ENCODE measurements around the gene GIMAP6.
"Not testable (repeated sequence)": the region's sequence is repeated elsewhere in the genome, so short reads cannot be mapped to it uniquely, and the experiment has no call there.

Gene GIMAP6

DNA sequence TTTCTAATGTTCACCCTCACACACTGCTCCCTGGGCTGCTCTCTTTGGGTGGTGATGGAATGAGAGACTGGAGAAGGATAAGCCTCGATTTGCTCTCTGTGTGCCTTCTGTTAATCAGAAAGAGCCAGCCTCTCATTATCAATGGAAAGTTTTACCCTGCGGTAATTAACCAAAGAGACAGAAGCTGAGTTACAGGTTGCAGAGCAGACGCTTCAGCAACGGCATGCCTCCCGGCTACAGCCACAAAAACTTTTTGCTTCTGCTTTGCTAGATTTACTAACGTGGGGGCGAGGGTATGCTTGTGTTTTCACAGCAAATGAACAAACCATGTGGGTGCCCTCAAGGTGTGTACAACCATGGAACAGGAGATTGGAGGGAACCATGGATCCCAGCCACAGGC, 47.0 kb downstream of the GIMAP6 start:
- no peak for DNase-seq (ENCODE audit: low spot score)

DNA sequence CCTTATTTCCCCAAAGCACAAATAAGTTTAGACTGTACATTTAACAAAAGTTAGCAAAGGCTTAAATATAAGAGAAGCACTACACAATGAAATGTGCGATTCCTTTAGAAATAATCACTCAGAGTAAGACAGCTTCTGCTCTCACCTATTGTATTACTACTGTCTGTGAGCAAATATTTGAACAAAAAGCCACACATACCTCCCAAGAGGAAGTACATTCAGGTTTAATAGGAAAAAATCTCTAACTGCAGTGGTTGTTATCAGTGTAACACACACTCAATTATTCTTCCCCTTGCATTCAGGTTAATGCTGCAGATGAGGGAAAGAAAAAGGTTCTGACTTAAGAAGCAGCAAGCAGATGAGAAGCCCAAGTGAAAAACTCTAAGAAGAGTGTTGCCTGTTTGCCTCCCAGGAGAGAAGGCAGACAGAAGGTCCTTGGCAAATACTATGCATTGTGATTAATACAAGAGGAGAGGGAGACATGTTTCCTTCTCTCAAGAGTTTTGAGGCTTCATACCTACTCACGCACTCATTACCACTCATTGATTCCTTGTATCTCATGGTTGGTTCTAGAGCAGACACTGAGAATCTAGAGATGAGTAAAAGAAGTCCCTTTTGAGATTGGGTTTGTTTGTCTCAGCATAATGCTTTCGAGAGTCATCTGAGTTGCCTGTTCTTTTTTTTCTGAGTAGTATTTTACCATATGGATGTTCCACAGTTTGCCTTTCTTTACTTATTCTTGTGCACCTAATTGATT, 51.4 kb downstream of the GIMAP6 start:
- DNase-seq (ENCODE audit: low spot score): no peak

DNA sequence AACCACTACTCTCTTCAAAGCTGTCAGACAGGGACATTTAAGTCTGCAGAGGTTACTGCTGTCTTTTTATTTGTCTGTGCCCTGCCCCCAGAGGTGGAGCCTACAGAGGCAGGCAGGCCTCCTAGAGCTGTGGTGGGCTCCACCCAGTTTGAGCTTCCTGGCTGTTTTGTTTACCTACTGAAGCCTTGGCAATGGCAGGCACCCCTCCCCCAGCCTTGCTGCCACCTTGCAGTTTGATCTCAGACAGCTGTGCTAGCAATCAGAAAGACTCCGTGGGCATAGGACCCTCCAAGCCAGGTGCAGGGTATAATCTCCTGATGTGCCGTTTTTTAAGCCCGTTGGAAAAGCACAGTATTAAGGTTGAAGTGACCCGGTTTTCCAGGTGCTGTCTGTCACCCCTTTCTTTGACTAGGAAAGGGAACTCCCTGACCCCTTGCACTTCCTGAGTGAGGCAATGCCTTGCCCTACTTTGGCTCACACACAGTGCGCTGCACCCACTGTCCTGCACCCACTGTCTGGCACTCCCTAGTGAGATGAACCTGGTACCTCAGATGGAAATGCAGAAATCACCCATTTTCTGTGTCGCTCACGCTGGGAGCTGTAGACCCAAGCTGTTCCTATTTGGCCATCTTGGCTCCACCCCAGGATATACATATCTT, 52.1 kb downstream of the GIMAP6 start:
- DNase-seq (ENCODE audit: low spot score): not testable (repeated sequence)
